Endothelial cell (in vitro differentiated cells): ENCODE measurements around the gene AKT3. TPM values are rescaled to one million over a fixed set of nuclear protein-coding genes. Genes with fewer than 3 reads are reported as not detected.
"Not testable (repeated sequence)": the region's sequence is repeated elsewhere in the genome, so short reads cannot be mapped to it uniquely, and the experiment has no call there.

Experiments
- DNase-seq: peaks from one replicate; pipeline ENCODE4 v3.0.0; 2021; ENCODE audit warnings: low spot score
- H3K27ac Mint-ChIP-seq: one replicate; pipeline ENCODE4 v1.8.0; 2021; ENCODE audit warnings: mixed read lengths, inconsistent platforms; ENCODE audit not compliant: unreplicated experiment
- H3K27me3 Mint-ChIP-seq: one replicate; pipeline ENCODE4 v1.8.0; 2021; ENCODE audit warnings: mild to moderate bottlenecking, moderate library complexity, mixed read lengths, inconsistent platforms; ENCODE audit not compliant: unreplicated experiment
- H3K36me3 Mint-ChIP-seq: one replicate; pipeline ENCODE4 v1.8.0; 2021; ENCODE audit warnings: mild to moderate bottlenecking, low read depth, mixed read lengths, inconsistent platforms; ENCODE audit not compliant: unreplicated experiment
- H3K4me1 Mint-ChIP-seq: one replicate; pipeline ENCODE4 v1.8.0; 2021; ENCODE audit warnings: mild to moderate bottlenecking, mixed read lengths, inconsistent platforms; ENCODE audit not compliant: unreplicated experiment
- H3K4me3 Mint-ChIP-seq: one replicate; pipeline ENCODE4 v1.8.0; 2021; ENCODE audit warnings: mild to moderate bottlenecking, mixed read lengths, inconsistent platforms; ENCODE audit not compliant: unreplicated experiment
- H3K9me3 Mint-ChIP-seq: one replicate; pipeline ENCODE4 v1.8.0; 2021; ENCODE audit warnings: mixed read lengths, inconsistent platforms; ENCODE audit not compliant: unreplicated experiment
- CTCF ChIP-seq: fragments of 200-600 bp; sonication (generic); IDR thresholded peaks from one replicate; pipeline ENCODE4 v1.5.0; 2021; ENCODE audit warnings: antibody characterized with exemption; ENCODE audit not compliant: unreplicated experiment
- total RNA-seq: library from RNA; stranded (reverse); fragmentation: NEBNext Ultra II Directional; extraction: Animal tissue kit (Norgen Biotek cat#: 25700); gene quantifications from one replicate; pipeline ENCODE4 v1.2.1, GENCODE V29; 2021; ENCODE audit not compliant: unreplicated experiment

The AKT3 gene
- total RNA-seq, 1 donor from 2014 or later = 87.3 TPM

- H3K27me3 Mint-ChIP-seq = peaks cover 2% of the 10 kb centered on the region
- H3K4me3 Mint-ChIP-seq = no peak overlapping the region
- H3K27ac Mint-ChIP-seq = no peak overlapping the region
- H3K9me3 Mint-ChIP-seq = peaks cover 10% of the 10 kb centered on the region
- peaks cover 7% of the 10 kb centered on the region for H3K4me1 Mint-ChIP-seq
- no peak for DNase-seq
- no peak for TF ChIP-seq CTCF
- peaks cover 26% of the 10 kb centered on the region for H3K36me3 Mint-ChIP-seq
These were observed 28.8 kb downstream of the AKT3 start for GRCh38 chr1:243821177-243821680.

GRCh38 chr1:243819438-243819839 is 30.6 kb downstream of the AKT3 start:
- Mint-ChIP-seq H3K9me3 (peaks cover 10% of the 10 kb centered on the region), H3K36me3 (peaks cover 27% of the 10 kb centered on the region), H3K27me3 (peaks cover 3% of the 10 kb centered on the region), H3K4me3 (no peak overlapping the region), H3K27ac (no peak overlapping the region), H3K4me1 (peaks cover 7% of the 10 kb centered on the region)
- no peak for DNase-seq
- TF ChIP-seq CTCF = no peak

- Mint-ChIP-seq H3K36me3 (peaks cover 24% of the 10 kb centered on the region), H3K27ac (no peak overlapping the region), H3K4me1 (peaks cover 7% of the 10 kb centered on the region), H3K9me3 (peaks cover 10% of the 10 kb centered on the region), H3K4me3 (no peak overlapping the region), H3K27me3 (peaks cover 4% of the 10 kb centered on the region)
- TF ChIP-seq CTCF = no peak
- no peak for DNase-seq
These were observed 31.1 kb downstream of the AKT3 start for GRCh38 chr1:243818978-243819377.

- Mint-ChIP-seq H3K27me3 (peaks cover 4% of the 10 kb centered on the region), H3K4me1 (peaks cover 2% of the 10 kb centered on the region), H3K36me3 (peaks cover 6% of the 10 kb centered on the region), H3K4me3 (no peak overlapping the region), H3K9me3 (peaks cover 4% of the 10 kb centered on the region), H3K27ac (no peak overlapping the region)
- DNase-seq = no peak
- TF ChIP-seq CTCF = no peak
These were observed 35.3 kb downstream of the AKT3 start for GRCh38 chr1:243814718-243815117.

GRCh38 chr1:243807346-243807745 is 42.7 kb downstream of the AKT3 start:
- Mint-ChIP-seq H3K4me3 (peak overlapping the region; percentile 52), H3K36me3 (peaks cover 18% of the 10 kb centered on the region)
- H3K4me1 Mint-ChIP-seq, H3K27ac Mint-ChIP-seq, DNase-seq, H3K9me3 Mint-ChIP-seq, H3K27me3 Mint-ChIP-seq: not testable (repeated sequence)
